ENCODE measurements around the gene TOPAZ1. TPM values are rescaled to one million over a fixed set of nuclear protein-coding genes. Genes with fewer than 3 reads are reported as not detected.

TOPAZ1 gene
- total and polyA plus RNA-seq, 2 of the 4 experiments (the other 2 are of a cell fraction) = not detected

GRCh38 chr3:44223299-44223698 lies 18.4 kb upstream of the TOPAZ1 start:
- no peak overlapping the region for H2BK20ac ChIP-seq (ENCODE audit: low read depth, low read length)
- no CpG with 5 or more reads among the region's 5 CpGs for WGBS, 2 experiments (ENCODE audit: extremely low coverage in 2 of 2, insufficient read length in 1 of 2)
- H2AFZ ChIP-seq (replicated peaks; ENCODE audit: low read length, poor library complexity) = no peak overlapping the region
- H3K4ac ChIP-seq (ENCODE audit: low read depth, low read length) = no peak overlapping the region
- H3K27me3 ChIP-seq (ENCODE audit: control insufficient read depth, insufficient read depth, low read length) = no peaks in the 10 kb centered on the region; the same call in 1 of the 2 replicates
- H2AK5ac ChIP-seq (ENCODE audit: low read depth, low read length) = no peak overlapping the region
- no peak overlapping the region for H3K18ac ChIP-seq (ENCODE audit: low read depth, low read length)
- H3K9ac ChIP-seq (ENCODE audit: low read depth, low read length) = no peak overlapping the region
- H2BK15ac ChIP-seq (ENCODE audit: low read depth, low read length) = no peak overlapping the region
- no peak overlapping the region for H4K5ac ChIP-seq (ENCODE audit: low read depth, low read length)
- no peak overlapping the region for H3K23ac ChIP-seq (ENCODE audit: low read depth, low read length)
- intact Hi-C loops (cut with micrococcal nuclease) (no loop called here), in situ Hi-C loops (cut with MboI; ENCODE audit: low sequenced_read_pairs) (no loop called here), dilution Hi-C loops (cut with HindIII; ENCODE audit: low sequenced_read_pairs, unreplicated experiment) (no loop called here)
- H3K27ac ChIP-seq (ENCODE audit: insufficient read depth, low read length) = no peak overlapping the region
- H3K4me1 ChIP-seq (ENCODE audit: control insufficient read depth, insufficient read depth, low read length) = no peaks in the 10 kb centered on the region
- no peak overlapping the region for H3K4me2 ChIP-seq (ENCODE audit: low read depth, low read length)
- no peaks in the 10 kb centered on the region for H3K36me3 ChIP-seq (ENCODE audit: control insufficient read depth, insufficient read depth, low read length)
- H3K79me1 ChIP-seq (ENCODE audit: low read depth in 1 of 2, low read length in 2 of 2) = no peaks in the 10 kb centered on the region
- H3K14ac ChIP-seq (replicated peaks; ENCODE audit: low read depth, low read length) = no peak overlapping the region
- H2AK9ac ChIP-seq (replicated peaks; ENCODE audit: low read depth, low read length, poor library complexity) = no peak overlapping the region
- ATAC-seq (ENCODE audit: low read depth) (no peak), DNase-seq (no peak)
- BruUV-seq (replicated peaks) = no TSS peak
- H2BK120ac ChIP-seq (ENCODE audit: low read depth, low read length) = no peak overlapping the region
- no peaks in the 10 kb centered on the region for H3K9me3 ChIP-seq (ENCODE audit: control insufficient read depth, insufficient read depth, low read length)
- no peak overlapping the region for H3K4me3 ChIP-seq (ENCODE audit: insufficient read depth, low read depth, low read length)
- no peaks in the 10 kb centered on the region for H4K20me1 ChIP-seq (ENCODE audit: insufficient read depth, low read length)
- POLR2A ChIA-PET (ENCODE audit: unreplicated experiment) = no interaction called here
- H2BK5ac ChIP-seq (ENCODE audit: low read depth, low read length, poor library complexity, severe bottlenecking) = no peak overlapping the region
- no peak overlapping the region for H4K91ac ChIP-seq (ENCODE audit: insufficient read depth, low read depth, low read length)
- CTCF ChIA-PET = no interaction called here
- no peak overlapping the region for H3K56ac ChIP-seq (ENCODE audit: extremely low read depth, insufficient read depth, low read length)
- H3K9me1 ChIP-seq (ENCODE audit: insufficient read depth, low read length) = no peaks in the 10 kb centered on the region
- TF ChIP-seq BHLHE40 (IDR thresholded peaks at IDR 0.05; ENCODE audit: low read depth, low read length) (no peak), FOS (IDR thresholded peaks at IDR 0.05; ENCODE audit: low read depth, low read length) (no peak), MAZ (IDR thresholded peaks at IDR 0.05; ENCODE audit: borderline replicate concordance, low read depth, low read length) (no peak), CTCF (conservative IDR thresholded peaks at IDR 0.05; ENCODE audit: low read depth, low read length) (no peak), CHD1 (IDR thresholded peaks at IDR 0.05; ENCODE audit: low read depth, low read length) (no peak), RAD21 (IDR thresholded peaks at IDR 0.05; ENCODE audit: low read length) (no peak), MAFK (IDR thresholded peaks at IDR 0.05; ENCODE audit: low read depth, low read length) (no peak), RCOR1 (IDR thresholded peaks at IDR 0.05; ENCODE audit: insufficient replicate concordance, low read length) (no peak), CEBPB (IDR thresholded peaks at IDR 0.05; ENCODE audit: low read depth, low read length) (no peak), RFX5 (IDR thresholded peaks at IDR 0.05; ENCODE audit: low read depth, low read length) (no peak), NFE2L2 (IDR thresholded peaks at IDR 0.05; ENCODE audit: low read depth, low read length) (no peak), ELK1 (IDR thresholded peaks at IDR 0.05; ENCODE audit: borderline replicate concordance, low read depth, low read length) (no peak)
- H4K8ac ChIP-seq (ENCODE audit: low read depth in 2 of 2, low read length in 2 of 2) = no peak overlapping the region

Data from IMR-90 (cell line).